ENCODE results near the gene FAM20C. TPM values are rescaled to one million over a fixed set of nuclear protein-coding genes. Genes with fewer than 3 reads are reported as not detected.

Gene FAM20C
- total and polyA plus RNA-seq, 2 donors (not counting 3 experiments of a cell fraction or from before 2014, with no cell fraction given), result 14.2 to 34.5 TPM

DNA sequence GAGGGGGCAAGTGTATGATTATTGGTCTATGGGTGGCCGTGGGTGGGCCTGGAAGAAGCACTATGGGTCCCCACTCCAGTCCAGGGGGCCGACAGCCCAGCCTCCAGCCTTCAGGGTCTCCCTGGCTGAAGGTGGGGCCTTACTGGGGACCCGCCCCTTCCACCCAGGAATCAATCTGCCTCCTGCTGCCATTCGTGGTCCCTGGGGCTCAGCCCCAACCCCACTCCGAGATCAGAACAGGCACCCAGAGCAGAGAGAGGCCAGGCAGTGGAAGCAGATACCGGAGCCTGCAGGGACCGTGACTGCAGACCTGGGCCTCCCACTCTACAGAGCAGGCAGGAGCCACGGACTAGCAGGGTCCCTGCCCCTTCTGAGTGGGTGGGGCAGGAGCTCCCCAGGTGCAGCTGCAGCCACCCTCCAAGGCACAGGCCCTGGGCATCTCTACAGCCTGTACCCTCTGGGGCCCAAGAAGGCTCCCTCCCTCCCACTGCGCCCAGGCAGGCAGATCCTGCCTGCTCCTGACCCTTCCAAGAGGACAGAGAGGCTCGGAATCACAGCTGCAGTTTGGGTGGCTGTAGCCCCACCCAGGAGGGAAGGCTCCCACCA is 84.0 kb downstream of the FAM20C start:
- H3K27ac ChIP-seq (ENCODE audit: insufficient read depth, low read depth, low read length), result no peak overlapping the region
- no peak overlapping the region for H3K9ac ChIP-seq (replicated peaks; ENCODE audit: extremely low read depth, insufficient read depth, low read length)
- H3K36me3 ChIP-seq (ENCODE audit: control insufficient read depth in 2 of 2, extremely low read depth in 1 of 2, insufficient read depth in 2 of 2, low read length in 2 of 2), result no peaks in the 10 kb centered on the region
- H3K4me2 ChIP-seq (ENCODE audit: insufficient read depth, low read length), result no peak overlapping the region
- H3K27me3 ChIP-seq (ENCODE audit: control insufficient read depth in 2 of 2, insufficient read depth in 2 of 2, low read length in 2 of 2), result peaks cover 9 to 10% of the 10 kb centered on the region in 2 experiments
- no peak for FAIRE-seq
- ChIA-PET CTCF (no interaction called here), POLR2A (no interaction called here)
- dilution Hi-C loops (cut with MboI; ENCODE audit: extremely low pct_ligation_motif_present, low sequenced_read_pairs) (no loop called here), intact Hi-C loops (cut with micrococcal nuclease) (no loop called here)
- H4K20me1 ChIP-seq (replicated peaks; ENCODE audit: control insufficient read depth, extremely low read depth, insufficient read depth, low read length), result no peaks in the 10 kb centered on the region
- no peak for DNase-seq (ENCODE audit: low read depth, low spot score)
- no peaks in the 10 kb centered on the region for H3K9me1 ChIP-seq (replicated peaks; ENCODE audit: control insufficient read depth, extremely low read depth, insufficient read depth, low read length)
- H3K9me3 ChIP-seq (replicated peaks; ENCODE audit: control insufficient read depth, insufficient read depth, low read length), result no peaks in the 10 kb centered on the region
- no peaks in the 10 kb centered on the region for H3K79me2 ChIP-seq (ENCODE audit: control insufficient read depth, insufficient read depth, low read length)
- H3K4me1 ChIP-seq (ENCODE audit: control insufficient read depth, extremely low read depth, insufficient read depth, low read length), result no peaks in the 10 kb centered on the region
- no peak overlapping the region for H3K4me3 ChIP-seq (replicated peaks in 1 of 3; ENCODE audit: insufficient read depth in 1 of 3, low read depth in 1 of 3, low read length in 3 of 3)
- TF ChIP-seq FOS (IDR thresholded peaks at IDR 0.05; ENCODE audit: borderline replicate concordance, insufficient read depth, low read length) (no peak), EZH2 (IDR thresholded peaks at IDR 0.05; ENCODE audit: borderline replicate concordance, low read depth, low read length, severe bottlenecking) (no peak), GATA2 (IDR thresholded peaks at IDR 0.05; ENCODE audit: insufficient read depth, insufficient read length, low read depth, low read length) (no peak), POLR2AphosphoS5 (IDR thresholded peaks at IDR 0.05; ENCODE audit: insufficient read depth, low read depth, low read length) (no peak), JUN (IDR thresholded peaks at IDR 0.05; ENCODE audit: borderline replicate concordance, insufficient read depth, insufficient read length, low read depth) (no peak), POLR2A (IDR thresholded peaks at IDR 0.05; ENCODE audit: low read depth, low read length) (no peak), MYC (IDR thresholded peaks at IDR 0.05; ENCODE audit: low read depth, low read length) (no peak)
- TF ChIP-seq, protein P1, sequence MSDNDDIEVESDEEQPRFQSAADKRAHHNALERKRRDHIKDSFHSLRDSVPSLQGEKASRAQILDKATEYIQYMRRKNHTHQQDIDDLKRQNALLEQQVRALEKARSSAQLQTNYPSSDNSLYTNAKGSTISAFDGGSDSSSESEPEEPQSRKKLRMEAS (IDR thresholded peaks at IDR 0.05; ENCODE audit: insufficient read depth, insufficient read length), result no peak
- TF ChIP-seq, protein P2, sequence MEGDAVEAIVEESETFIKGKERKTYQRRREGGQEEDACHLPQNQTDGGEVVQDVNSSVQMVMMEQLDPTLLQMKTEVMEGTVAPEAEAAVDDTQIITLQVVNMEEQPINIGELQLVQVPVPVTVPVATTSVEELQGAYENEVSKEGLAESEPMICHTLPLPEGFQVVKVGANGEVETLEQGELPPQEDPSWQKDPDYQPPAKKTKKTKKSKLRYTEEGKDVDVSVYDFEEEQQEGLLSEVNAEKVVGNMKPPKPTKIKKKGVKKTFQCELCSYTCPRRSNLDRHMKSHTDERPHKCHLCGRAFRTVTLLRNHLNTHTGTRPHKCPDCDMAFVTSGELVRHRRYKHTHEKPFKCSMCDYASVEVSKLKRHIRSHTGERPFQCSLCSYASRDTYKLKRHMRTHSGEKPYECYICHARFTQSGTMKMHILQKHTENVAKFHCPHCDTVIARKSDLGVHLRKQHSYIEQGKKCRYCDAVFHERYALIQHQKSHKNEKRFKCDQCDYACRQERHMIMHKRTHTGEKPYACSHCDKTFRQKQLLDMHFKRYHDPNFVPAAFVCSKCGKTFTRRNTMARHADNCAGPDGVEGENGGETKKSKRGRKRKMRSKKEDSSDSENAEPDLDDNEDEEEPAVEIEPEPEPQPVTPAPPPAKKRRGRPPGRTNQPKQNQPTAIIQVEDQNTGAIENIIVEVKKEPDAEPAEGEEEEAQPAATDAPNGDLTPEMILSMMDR (IDR thresholded peaks at IDR 0.05; ENCODE audit: extremely low read depth in 1 of 2, insufficient read depth in 1 of 2, low read depth in 1 of 2, low read length in 2 of 2), result no peak
- no TSS peak for BruUV-seq (replicated peaks)
- H2AFZ ChIP-seq (ENCODE audit: low read depth, low read length), result no peak overlapping the region
